ENCODE data around the gene PSENEN.

PSENEN gene

DNA sequence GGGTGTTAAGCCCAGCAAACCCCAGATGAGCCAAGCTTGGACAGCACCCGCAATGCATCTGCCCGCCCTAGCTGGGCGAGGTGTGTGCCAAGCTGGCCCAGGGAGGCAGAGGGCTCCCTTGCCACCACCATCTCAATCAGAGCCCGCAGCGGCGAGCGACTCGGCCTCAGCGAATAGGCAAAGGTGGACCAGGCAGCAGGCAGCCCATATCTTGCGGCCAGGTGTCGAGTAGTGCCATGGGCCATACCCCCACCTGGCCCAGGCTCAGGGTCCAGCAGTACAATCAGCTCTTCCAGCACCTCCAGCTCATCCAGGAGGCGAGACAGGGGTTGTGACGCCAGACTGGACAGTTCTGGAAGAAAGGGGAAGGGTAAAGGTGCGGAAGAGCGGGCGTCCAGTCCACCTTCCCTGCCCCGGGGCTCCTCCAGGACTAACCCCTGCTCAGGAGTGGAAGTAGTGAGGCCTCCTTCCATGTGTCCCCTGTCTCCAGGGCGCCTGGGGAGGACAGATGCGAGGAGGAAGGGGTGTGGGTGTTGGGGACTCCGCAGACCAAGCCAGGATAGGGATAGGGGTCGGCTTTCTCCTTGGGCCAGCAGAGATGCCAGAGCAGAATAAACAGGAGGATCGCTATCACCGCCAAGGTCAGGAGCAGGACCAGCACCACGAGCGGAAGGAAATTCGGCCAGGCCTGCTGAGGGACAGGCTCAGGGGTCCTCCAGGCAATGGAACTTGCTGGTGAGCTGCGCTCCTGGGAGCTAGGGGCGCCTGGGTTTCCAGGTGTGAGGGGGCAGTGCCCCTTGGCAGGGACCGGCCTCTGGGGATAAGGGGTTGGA, 6.0 kb upstream of the PSENEN start:
- DNase-seq (ENCODE audit: low read depth, low spot score): no peak
- in situ Hi-C loops (cut with HindIII; ENCODE audit: low sequenced_read_pairs): no loop called here
- peak overlapping the region; percentile 57 for H3K4me3 ChIP-seq (ENCODE audit: low read depth, low read length)
- TF ChIP-seq, protein P1, sequence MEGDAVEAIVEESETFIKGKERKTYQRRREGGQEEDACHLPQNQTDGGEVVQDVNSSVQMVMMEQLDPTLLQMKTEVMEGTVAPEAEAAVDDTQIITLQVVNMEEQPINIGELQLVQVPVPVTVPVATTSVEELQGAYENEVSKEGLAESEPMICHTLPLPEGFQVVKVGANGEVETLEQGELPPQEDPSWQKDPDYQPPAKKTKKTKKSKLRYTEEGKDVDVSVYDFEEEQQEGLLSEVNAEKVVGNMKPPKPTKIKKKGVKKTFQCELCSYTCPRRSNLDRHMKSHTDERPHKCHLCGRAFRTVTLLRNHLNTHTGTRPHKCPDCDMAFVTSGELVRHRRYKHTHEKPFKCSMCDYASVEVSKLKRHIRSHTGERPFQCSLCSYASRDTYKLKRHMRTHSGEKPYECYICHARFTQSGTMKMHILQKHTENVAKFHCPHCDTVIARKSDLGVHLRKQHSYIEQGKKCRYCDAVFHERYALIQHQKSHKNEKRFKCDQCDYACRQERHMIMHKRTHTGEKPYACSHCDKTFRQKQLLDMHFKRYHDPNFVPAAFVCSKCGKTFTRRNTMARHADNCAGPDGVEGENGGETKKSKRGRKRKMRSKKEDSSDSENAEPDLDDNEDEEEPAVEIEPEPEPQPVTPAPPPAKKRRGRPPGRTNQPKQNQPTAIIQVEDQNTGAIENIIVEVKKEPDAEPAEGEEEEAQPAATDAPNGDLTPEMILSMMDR (IDR thresholded peaks at IDR 0.05; ENCODE audit: low read depth, low read length): no peak

DNA sequence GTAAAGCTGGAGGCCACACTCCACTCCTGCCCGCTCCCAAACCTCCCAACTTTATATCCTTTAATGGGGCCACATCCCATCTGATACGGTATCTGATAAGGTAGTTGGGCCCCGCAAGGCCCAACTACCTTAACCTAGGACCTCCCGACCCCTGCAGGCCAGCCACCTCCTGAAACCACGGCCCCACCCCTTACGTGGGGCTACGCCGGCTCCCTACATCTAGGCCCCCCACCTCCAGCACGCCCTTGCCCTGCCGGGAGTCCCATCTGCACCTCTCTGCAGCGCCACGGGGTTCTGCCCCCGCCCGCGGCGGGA, 5.4 kb upstream of the PSENEN start:
- no peak for DNase-seq (ENCODE audit: low read depth, low spot score)
- peak overlapping the region; percentile 57 for H3K4me3 ChIP-seq (ENCODE audit: low read depth, low read length)
- in situ Hi-C loops (cut with HindIII; ENCODE audit: low sequenced_read_pairs): no loop called here
- TF ChIP-seq, protein P1 (IDR thresholded peaks at IDR 0.05; ENCODE audit: low read depth, low read length): no peak

DNA sequence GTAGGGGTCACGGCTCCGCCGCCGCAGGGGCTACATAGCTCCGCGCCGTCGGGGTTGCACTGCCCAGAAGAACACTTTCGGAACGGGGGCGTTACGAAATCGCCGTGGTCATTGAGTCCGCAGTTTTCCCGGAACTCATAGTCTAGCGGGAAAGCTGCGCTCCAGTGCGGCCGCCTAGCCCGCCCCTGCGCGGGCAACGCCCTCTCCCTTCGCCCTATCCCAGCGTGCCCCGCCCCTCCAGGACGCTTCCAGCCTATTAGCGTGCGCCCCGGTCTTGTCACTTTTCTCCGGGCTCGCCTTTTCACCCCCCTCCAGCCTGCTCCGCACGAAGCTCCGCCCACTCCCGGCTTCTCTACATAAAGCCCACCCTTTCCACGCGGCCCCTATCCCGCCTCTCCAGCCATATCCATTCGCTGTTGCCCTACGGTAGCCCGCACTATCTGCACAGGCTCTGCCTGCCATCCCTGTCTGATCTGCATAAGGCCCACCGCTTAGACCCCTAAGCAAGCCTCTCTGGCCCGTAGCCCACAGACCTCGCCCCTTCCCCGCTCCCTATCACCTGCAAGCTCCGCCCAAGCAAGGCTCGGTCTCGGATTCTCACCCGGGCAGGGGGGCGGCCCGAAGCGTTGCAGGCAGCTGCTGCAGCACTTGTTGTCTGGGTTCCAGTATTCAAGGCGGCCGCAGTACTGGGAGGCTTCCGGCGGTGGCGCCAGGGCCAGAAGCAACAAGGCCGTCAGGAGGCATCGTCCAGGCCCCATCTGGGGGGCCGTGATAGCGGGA, 4.8 kb upstream of the PSENEN start:
- peak; percentile 97 for DNase-seq (ENCODE audit: low read depth, low spot score)
- in situ Hi-C loops (cut with HindIII; ENCODE audit: low sequenced_read_pairs): no loop called here
- TF ChIP-seq, protein P1 (IDR thresholded peaks at IDR 0.05; ENCODE audit: low read depth, low read length): peak; percentile 21
- H3K4me3 ChIP-seq (ENCODE audit: low read depth, low read length): peak overlapping the region; percentile 57

GRCh38 chr19:35741203-35741515, 4.3 kb upstream of the PSENEN start:
- H3K4me3 ChIP-seq (ENCODE audit: low read depth, low read length): peak overlapping the region; percentile 57
- DNase-seq (ENCODE audit: low read depth, low spot score): no peak
- TF ChIP-seq, protein P1 (IDR thresholded peaks at IDR 0.05; ENCODE audit: low read depth, low read length): no peak
- in situ Hi-C loops (cut with HindIII; ENCODE audit: low sequenced_read_pairs): no loop called here

- no peak within 1 kb of the TSS for H3K4me3 ChIP-seq (ENCODE audit: low read depth, low read length)
- TF ChIP-seq, protein P1 (IDR thresholded peaks at IDR 0.05; ENCODE audit: low read depth, low read length): no peak
- in situ Hi-C loops (cut with HindIII; ENCODE audit: low sequenced_read_pairs): no loop called here
- DNase-seq (ENCODE audit: low read depth, low spot score): no peak
Measured at GRCh38 chr19:35742121-35742724, 3.2 kb upstream of the PSENEN start, which contains the start of gene IGFLR1. IGFLR1 (minus strand) TSS chr19:35742452; CDS start chr19:35741180, 1,272 bp downstream.

GRCh38 chr19:35743640-35744429, 1.6 kb upstream of the PSENEN start:
- no peak overlapping the region for H3K4me3 ChIP-seq (ENCODE audit: low read depth, low read length)
- TF ChIP-seq, protein P1 (IDR thresholded peaks at IDR 0.05; ENCODE audit: low read depth, low read length): no peak
- DNase-seq (ENCODE audit: low read depth, low spot score): no peak
- in situ Hi-C loops (cut with HindIII; ENCODE audit: low sequenced_read_pairs): no loop called here
